IPS-NIHi7 (cell line): ENCODE results near the gene GABPB1.
A peak's percentile ranks its signal among the peaks of the same experiment; 100 is the strongest.

ENCODE experiments used
- DNase-seq: peaks from one replicate; pipeline ENCODE4 v3.0.0; 2012; ENCODE audit warnings: mixed read lengths; ENCODE audit errors: extremely low spot score

The GABPB1 gene

GRCh38 chr15:50344006-50344464, 11.0 kb downstream of the GABPB1 start:
- DNase-seq: no peak

GRCh38 chr15:50341616-50342136, 13.3 kb downstream of the GABPB1 start:
- DNase-seq: no peak

GRCh38 chr15:50340416-50340815, 14.6 kb downstream of the GABPB1 start:
- no peak for DNase-seq

GRCh38 chr15:50339717-50340116, 15.3 kb downstream of the GABPB1 start:
- DNase-seq: no peak

GRCh38 chr15:50335251-50335650, 19.7 kb downstream of the GABPB1 start:
- no peak for DNase-seq

- no peak for DNase-seq
Measured at GRCh38 chr15:50333229-50333628, 21.8 kb downstream of the GABPB1 start.

GRCh38 chr15:50330921-50331320, 24.1 kb downstream of the GABPB1 start:
- DNase-seq: peak; percentile 13

GRCh38 chr15:50328116-50328515, 26.9 kb downstream of the GABPB1 start:
- no peak for DNase-seq

GRCh38 chr15:50321680-50322210, 33.3 kb downstream of the GABPB1 start:
- DNase-seq: no peak

- no peak for DNase-seq
Measured at GRCh38 chr15:50320504-50320903, 34.5 kb downstream of the GABPB1 start.

- DNase-seq: no peak
Measured at GRCh38 chr15:50318697-50319096, 36.3 kb downstream of the GABPB1 start.

GRCh38 chr15:50315814-50316630, 39.0 kb downstream of the GABPB1 start:
- DNase-seq: peak; percentile 10

- no peak for DNase-seq
Measured at GRCh38 chr15:50312636-50313035, 42.4 kb downstream of the GABPB1 start.

- no peak for DNase-seq
Measured at GRCh38 chr15:50307799-50308198, 47.2 kb downstream of the GABPB1 start.

- DNase-seq: no peak
Measured at GRCh38 chr15:50304836-50305235, 50.2 kb downstream of the GABPB1 start.

- no peak for DNase-seq
Measured at GRCh38 chr15:50302581-50302980, 52.4 kb downstream of the GABPB1 start.

GRCh38 chr15:50298340-50298739, 56.7 kb downstream of the GABPB1 start:
- DNase-seq: no peak

- DNase-seq: no peak
Measured at GRCh38 chr15:50295966-50296365, 59.0 kb downstream of the GABPB1 start.

- no peak for DNase-seq
Measured at GRCh38 chr15:50289749-50290148, 65.2 kb downstream of the GABPB1 start.

- no peak for DNase-seq
Measured at GRCh38 chr15:50287324-50288116, 67.5 kb downstream of the GABPB1 start.

- no peak for DNase-seq
Measured at GRCh38 chr15:50281427-50281826, 73.6 kb downstream of the GABPB1 start.

- no peak for DNase-seq
Measured at GRCh38 chr15:50280271-50280670, 74.7 kb downstream of the GABPB1 start.
